ENCODE results near the gene STON2. TPM values are rescaled to one million over a fixed set of nuclear protein-coding genes. Genes with fewer than 3 reads are reported as not detected.
A peak's percentile ranks its signal among the peaks of the same experiment; 100 is the strongest.

Gene STON2, protein sequence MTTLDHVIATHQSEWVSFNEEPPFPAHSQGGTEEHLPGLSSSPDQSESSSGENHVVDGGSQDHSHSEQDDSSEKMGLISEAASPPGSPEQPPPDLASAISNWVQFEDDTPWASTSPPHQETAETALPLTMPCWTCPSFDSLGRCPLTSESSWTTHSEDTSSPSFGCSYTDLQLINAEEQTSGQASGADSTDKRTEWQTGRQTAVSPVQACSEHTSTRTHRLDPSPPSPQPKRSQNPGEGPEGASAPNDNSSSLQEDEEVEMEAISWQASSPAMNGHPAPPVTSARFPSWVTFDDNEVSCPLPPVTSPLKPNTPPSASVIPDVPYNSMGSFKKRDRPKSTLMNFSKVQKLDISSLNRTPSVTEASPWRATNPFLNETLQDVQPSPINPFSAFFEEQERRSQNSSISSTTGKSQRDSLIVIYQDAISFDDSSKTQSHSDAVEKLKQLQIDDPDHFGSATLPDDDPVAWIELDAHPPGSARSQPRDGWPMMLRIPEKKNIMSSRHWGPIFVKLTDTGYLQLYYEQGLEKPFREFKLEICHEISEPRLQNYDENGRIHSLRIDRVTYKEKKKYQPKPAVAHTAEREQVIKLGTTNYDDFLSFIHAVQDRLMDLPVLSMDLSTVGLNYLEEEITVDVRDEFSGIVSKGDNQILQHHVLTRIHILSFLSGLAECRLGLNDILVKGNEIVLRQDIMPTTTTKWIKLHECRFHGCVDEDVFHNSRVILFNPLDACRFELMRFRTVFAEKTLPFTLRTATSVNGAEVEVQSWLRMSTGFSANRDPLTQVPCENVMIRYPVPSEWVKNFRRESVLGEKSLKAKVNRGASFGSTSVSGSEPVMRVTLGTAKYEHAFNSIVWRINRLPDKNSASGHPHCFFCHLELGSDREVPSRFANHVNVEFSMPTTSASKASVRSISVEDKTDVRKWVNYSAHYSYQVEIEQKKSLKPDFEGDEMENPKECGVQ
- total RNA-seq (1 to 10 TPM; 1.0 to 4.6 (median 2.8) TPM), polyA plus RNA-seq (1 to 10 TPM in 1 of 2 donors, under 1 TPM in 1; 0.76 to 1.7 TPM)

DNA sequence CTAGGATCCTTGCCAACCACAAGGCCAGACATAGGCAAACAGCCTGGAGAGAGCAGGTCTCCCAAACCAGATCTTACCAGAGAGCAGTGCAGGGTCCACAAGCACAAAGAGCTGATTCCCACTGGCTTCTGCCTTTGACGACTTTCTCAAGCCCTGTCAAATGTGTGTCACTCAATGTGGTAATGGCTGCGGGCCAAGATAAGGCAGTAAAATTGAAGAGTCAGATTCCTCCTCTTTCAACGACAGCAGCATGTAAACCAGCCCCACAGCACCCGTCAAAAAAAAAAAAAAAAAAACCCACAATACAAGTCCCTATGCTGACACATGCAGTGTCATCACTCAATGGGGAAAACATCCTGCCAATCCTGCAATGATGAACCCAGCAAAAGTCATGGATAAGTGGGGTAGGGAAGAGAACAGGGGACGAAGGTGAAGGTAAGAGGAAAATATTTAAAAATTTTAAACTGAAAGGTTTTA is at the start of gene STON2:
TSS of gene STON2 (minus strand) at position 123 of the 477 bp plus-strand sequence. CDS start 1,942 bp downstream, outside the sequence.
- peak in 2 of 4 donors; percentile 26 to 35 for ATAC-seq
- TF ChIP-seq, protein P1, sequence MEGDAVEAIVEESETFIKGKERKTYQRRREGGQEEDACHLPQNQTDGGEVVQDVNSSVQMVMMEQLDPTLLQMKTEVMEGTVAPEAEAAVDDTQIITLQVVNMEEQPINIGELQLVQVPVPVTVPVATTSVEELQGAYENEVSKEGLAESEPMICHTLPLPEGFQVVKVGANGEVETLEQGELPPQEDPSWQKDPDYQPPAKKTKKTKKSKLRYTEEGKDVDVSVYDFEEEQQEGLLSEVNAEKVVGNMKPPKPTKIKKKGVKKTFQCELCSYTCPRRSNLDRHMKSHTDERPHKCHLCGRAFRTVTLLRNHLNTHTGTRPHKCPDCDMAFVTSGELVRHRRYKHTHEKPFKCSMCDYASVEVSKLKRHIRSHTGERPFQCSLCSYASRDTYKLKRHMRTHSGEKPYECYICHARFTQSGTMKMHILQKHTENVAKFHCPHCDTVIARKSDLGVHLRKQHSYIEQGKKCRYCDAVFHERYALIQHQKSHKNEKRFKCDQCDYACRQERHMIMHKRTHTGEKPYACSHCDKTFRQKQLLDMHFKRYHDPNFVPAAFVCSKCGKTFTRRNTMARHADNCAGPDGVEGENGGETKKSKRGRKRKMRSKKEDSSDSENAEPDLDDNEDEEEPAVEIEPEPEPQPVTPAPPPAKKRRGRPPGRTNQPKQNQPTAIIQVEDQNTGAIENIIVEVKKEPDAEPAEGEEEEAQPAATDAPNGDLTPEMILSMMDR (IDR thresholded peaks at IDR 0.05): no peak
- Histone ChIP-seq H3K36me3 (no peaks in the 10 kb centered on the region), H3K4me1 (no peaks in the 10 kb centered on the region), H3K4me3 (no peak within 1 kb of the TSS), H3K27ac (no peak within 1 kb of the TSS), H3K9me3 (no peaks in the 10 kb centered on the region), H3K27me3 (no peaks in the 10 kb centered on the region)
- FAIRE-seq: no peak
- DNase-seq: no peak
- 54 to 56% methylated on average over 5 of the region's 5 CpGs for WGBS, 2 donors
- intact Hi-C loops (cut with DNase I): no loop called here

DNA sequence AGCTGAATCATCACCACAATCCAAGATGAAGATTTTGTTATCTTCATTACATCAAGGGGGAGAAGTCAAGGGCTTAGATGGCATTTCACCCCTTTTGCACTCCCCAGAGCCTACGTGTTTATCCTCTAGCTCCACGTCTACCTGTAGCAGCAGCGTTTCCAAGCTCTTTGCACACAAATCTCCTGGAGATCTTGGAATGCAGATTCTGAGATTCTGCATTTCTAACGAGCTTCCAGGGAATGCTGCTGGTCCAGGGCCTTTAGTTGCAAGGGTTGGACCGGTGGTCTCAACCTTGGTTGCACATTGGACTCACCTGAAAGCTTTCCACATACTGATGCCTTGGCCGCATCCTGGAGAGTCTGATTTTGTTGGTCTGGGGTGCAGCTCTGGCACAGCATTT is 49.5 kb upstream of the STON2 start:
- TF ChIP-seq, protein P1 (IDR thresholded peaks at IDR 0.05): no peak
- Histone ChIP-seq H3K4me1 (no peaks in the 10 kb centered on the region), H3K9me3 (no peaks in the 10 kb centered on the region), H3K36me3 (no peaks in the 10 kb centered on the region), H3K27ac (no peak overlapping the region), H3K4me3 (no peak overlapping the region), H3K27me3 (peaks cover 0 to 5% (median 0%) of the 10 kb centered on the region in 4 donors)
- WGBS, 2 donors: 51 to 74% methylated on average over 6 of the region's 6 CpGs
- intact Hi-C loops (cut with DNase I): no loop called here
- no peak for ATAC-seq
- FAIRE-seq: no peak
- no peak for DNase-seq

DNA sequence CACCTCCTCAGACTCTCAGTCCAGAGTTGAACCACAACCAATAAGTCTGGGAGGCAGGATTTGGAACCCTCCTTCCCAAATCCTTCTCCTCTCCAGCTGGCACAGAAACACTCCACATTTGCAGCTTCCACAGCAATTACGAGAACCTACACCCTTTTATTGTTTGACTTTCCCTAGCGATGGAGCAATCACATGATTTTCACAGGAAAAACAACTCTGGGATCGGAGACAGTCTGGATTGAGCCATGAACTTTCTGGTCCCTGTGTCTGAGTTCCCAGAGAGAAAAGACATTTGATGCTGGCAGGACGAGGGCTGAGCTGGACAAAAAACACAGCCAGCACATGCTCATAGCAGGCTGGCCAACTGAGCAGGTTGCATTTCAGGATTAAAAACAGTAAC is 49.0 kb upstream of the STON2 start:
- intact Hi-C loops (cut with DNase I): no loop called here
- Histone ChIP-seq H3K36me3 (no peaks in the 10 kb centered on the region), H3K27ac (no peak overlapping the region), H3K4me1 (no peaks in the 10 kb centered on the region), H3K9me3 (no peaks in the 10 kb centered on the region), H3K4me3 (no peak overlapping the region), H3K27me3 (peaks cover 0 to 5% (median 0%) of the 10 kb centered on the region in 4 donors)
- TF ChIP-seq, protein P1 (IDR thresholded peaks at IDR 0.05): no peak
- FAIRE-seq (no peak), DNase-seq (no peak), ATAC-seq (peak in 3 of 4 donors; percentile 24 to 27 (median 24))
- WGBS, 2 donors: 6 to 7% methylated on average over 4 of the region's 4 CpGs

DNA sequence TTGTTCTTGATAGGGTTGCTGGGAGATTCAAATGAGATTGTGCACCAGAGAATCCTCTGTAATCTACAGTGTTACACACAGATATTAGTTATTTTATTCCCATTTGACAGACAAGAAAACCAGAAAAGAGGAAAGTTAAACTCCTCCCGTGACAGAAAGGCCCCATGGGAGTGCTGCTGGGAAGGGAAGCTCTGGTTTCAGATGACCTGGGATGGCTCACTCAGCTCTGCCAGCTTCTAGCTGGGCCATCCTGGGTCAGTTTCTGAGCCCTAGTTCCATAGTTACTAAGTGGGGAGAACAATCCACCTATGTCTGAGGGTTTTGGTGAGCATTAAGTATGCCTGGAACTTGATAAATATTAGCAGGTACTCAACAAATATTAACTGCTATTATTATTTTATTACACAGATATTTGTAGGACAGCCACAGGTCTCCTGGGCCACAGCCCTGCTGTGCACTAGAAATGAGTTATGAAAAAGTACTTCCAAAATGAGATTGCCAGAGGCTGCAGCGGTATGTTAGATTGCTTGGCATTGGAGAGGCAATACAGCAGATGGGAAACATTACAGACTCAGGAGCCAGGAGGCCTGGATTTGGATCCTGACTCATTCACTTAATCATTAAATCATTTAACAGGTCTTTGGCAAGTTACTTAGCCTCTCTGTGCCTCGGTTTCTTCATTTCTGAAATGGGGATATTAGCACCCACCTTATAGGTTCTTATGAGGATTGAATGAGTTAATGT is 47.1 kb upstream of the STON2 start:
- peaks cover 0 to 5% (median 0%) of the 10 kb centered on the region in 4 donors for H3K27me3 ChIP-seq
- H3K4me3 ChIP-seq: no peak overlapping the region
- no peaks in the 10 kb centered on the region for H3K36me3 ChIP-seq
- TF ChIP-seq, protein P1 (IDR thresholded peaks at IDR 0.05): no peak
- ATAC-seq (no peak), DNase-seq (no peak), FAIRE-seq (no peak)
- WGBS, 2 donors: 74 to 78% methylated on average over 3 of the region's 3 CpGs
- H3K9me3 ChIP-seq: no peaks in the 10 kb centered on the region
- H3K4me1 ChIP-seq: no peaks in the 10 kb centered on the region
- no peak overlapping the region for H3K27ac ChIP-seq
- intact Hi-C loops (cut with DNase I): no loop called here
